NCI-H2227 (cell line): ENCODE data around the gene NPAS4.
"Not testable (repeated sequence)": the region's sequence is repeated elsewhere in the genome, so short reads cannot be mapped to it uniquely, and the experiment has no call there.

Experiments used
- DNase-seq: peaks from one replicate; lab custom pipeline; 2025; ENCODE audit not compliant: unreplicated experiment; lab: John Stamatoyannopoulos, UW

NPAS4 gene

GRCh38 chr11:66454247-66454646 is 33.4 kb downstream of the NPAS4 start:
- peak; percentile 36 for DNase-seq

- DNase-seq: no peak
Measured at GRCh38 chr11:66454828-66455227, 34.0 kb downstream of the NPAS4 start.

- no peak for DNase-seq
Measured at GRCh38 chr11:66457826-66458225, 37.0 kb downstream of the NPAS4 start.

- no peak for DNase-seq
Measured at GRCh38 chr11:66459138-66459778, 38.4 kb downstream of the NPAS4 start.

- no peak for DNase-seq
Measured at GRCh38 chr11:66462010-66462409, 41.2 kb downstream of the NPAS4 start.

GRCh38 chr11:66462911-66463310 is 42.1 kb downstream of the NPAS4 start:
- DNase-seq: no peak

- DNase-seq: not testable (repeated sequence)
Measured at GRCh38 chr11:66464116-66464515, 43.3 kb downstream of the NPAS4 start.

- DNase-seq: no peak
Measured at GRCh38 chr11:66464916-66465315, 44.1 kb downstream of the NPAS4 start.

GRCh38 chr11:66465373-66466224 is 44.8 kb downstream of the NPAS4 start:
- DNase-seq: no peak

- peak; percentile 96 for DNase-seq
Measured at GRCh38 chr11:66466225-66467033, 45.6 kb downstream of the NPAS4 start, which contains the start of gene PELI3. PELI3 (plus strand) TSS chr11:66466905; CDS start chr11:66468129, 1,224 bp downstream.

GRCh38 chr11:66467034-66467659 is 46.3 kb downstream of the NPAS4 start:
- peak; percentile 77 for DNase-seq

- peak; percentile 61 for DNase-seq
Measured at GRCh38 chr11:66467756-66468155, 46.9 kb downstream of the NPAS4 start.

- DNase-seq: no peak
Measured at GRCh38 chr11:66468691-66469090, 47.9 kb downstream of the NPAS4 start.

GRCh38 chr11:66469441-66469840 is 48.6 kb downstream of the NPAS4 start:
- no peak for DNase-seq

- DNase-seq: no peak
Measured at GRCh38 chr11:66470015-66470414, 49.2 kb downstream of the NPAS4 start.

GRCh38 chr11:66471142-66471541 is 50.3 kb downstream of the NPAS4 start:
- DNase-seq: no peak

- no peak for DNase-seq
Measured at GRCh38 chr11:66472054-66472453, 51.2 kb downstream of the NPAS4 start.

GRCh38 chr11:66473167-66473566 is 52.3 kb downstream of the NPAS4 start:
- no peak for DNase-seq

- no peak for DNase-seq
Measured at GRCh38 chr11:66473608-66474515, 53.0 kb downstream of the NPAS4 start.
